Stimulated activated CD4-positive, alpha-beta T cell treated with anti-CD3 and anti-CD28 coated beads, Interleukin-15, amount 100 ng/mL, for 1 hour (primary cell): ENCODE data around the gene NRL.

ENCODE experiments used
- DNase-seq, 2 donors: peaks; one replicate each; pipeline ENCODE4 v3.0.0-alpha.2; 2020; ENCODE audit warnings: low read depth in 1 of 2, low spot score in 1 of 2

The NRL gene

DNA sequence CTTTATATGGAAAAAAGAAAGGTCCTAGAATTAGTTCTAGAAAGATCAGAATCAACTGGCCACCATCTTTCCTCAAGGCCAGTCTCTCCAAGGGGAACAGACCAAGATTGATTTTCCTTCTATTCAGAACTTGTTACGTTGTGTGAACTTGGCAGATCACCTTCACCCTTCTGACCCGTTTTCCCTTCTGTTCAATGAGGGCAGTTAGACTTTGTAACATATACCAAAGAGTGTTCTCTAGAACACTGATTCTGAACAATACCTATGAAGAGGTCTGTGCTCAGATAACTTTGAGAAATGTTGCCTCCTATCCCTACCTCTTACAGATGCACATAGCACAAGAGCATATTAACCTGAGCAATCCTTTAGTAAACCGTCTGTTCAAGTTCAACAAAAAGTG lies 31.3 kb downstream of the NRL start:
- DNase-seq, result no peak

- no peak for DNase-seq
These were observed 32.2 kb downstream of the NRL start for GRCh38 chr14:24082411-24083080.

- no peak for DNase-seq
These were observed 33.0 kb downstream of the NRL start for GRCh38 chr14:24081739-24082211.

GRCh38 chr14:24080888-24081738 lies 33.6 kb downstream of the NRL start:
- DNase-seq, result peak; percentile 39 to 58

DNA sequence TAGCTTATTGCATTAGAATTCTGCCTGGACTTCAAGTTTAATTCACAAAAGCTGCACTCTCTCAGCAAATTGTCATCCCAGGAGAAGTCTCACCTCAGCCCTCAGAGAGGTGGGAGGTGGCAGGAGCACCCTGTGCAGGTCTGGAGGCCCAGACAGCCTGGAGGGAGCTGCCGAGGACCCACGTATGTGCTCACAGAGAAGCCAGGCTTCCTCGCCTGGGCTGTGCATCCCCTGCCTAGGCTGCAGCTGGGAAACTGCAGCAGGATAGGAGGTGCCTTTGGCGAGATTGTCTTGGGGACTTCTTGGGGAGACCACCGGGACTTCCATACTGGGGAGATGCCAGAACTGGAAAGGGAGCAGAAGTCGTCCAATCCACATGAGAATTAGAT lies 34.6 kb downstream of the NRL start:
- no peak for DNase-seq

- no peak for DNase-seq
These were observed 35.1 kb downstream of the NRL start for GRCh38 chr14:24079491-24080141.

GRCh38 chr14:24078146-24078545 lies 36.6 kb downstream of the NRL start:
- DNase-seq, result no peak

DNA sequence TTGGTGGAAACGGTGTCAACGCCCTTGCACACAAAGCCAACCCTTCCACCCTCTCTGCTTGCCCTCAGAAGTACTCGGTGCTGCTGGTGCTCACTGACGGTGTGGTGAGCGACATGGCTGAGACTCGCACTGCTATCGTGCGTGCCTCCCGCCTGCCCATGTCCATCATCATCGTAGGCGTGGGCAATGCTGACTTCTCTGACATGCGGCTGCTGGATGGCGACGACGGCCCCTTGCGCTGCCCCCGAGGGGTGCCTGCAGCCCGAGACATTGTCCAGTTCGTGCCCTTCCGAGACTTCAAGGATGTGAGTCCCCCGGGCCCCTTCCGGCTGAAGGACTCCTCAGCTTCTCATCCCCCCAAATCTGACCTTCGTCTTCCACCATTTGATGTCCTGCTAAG lies 37.7 kb downstream of the NRL start:
- no peak for DNase-seq

DNA sequence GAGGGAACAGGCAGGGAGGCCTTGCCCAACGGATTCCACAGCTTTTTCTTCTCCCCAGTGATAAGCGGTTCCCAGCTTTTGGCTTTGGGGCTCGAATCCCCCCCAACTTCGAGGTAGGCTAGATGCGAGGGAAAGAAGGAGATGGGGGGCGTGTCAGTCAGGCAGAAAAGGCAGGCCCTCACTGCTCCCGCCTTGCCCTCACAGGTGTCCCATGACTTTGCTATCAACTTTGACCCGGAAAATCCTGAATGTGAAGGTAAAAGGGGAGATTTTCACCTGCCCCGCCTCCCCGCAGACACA lies 38.5 kb downstream of the NRL start:
- no peak for DNase-seq

DNA sequence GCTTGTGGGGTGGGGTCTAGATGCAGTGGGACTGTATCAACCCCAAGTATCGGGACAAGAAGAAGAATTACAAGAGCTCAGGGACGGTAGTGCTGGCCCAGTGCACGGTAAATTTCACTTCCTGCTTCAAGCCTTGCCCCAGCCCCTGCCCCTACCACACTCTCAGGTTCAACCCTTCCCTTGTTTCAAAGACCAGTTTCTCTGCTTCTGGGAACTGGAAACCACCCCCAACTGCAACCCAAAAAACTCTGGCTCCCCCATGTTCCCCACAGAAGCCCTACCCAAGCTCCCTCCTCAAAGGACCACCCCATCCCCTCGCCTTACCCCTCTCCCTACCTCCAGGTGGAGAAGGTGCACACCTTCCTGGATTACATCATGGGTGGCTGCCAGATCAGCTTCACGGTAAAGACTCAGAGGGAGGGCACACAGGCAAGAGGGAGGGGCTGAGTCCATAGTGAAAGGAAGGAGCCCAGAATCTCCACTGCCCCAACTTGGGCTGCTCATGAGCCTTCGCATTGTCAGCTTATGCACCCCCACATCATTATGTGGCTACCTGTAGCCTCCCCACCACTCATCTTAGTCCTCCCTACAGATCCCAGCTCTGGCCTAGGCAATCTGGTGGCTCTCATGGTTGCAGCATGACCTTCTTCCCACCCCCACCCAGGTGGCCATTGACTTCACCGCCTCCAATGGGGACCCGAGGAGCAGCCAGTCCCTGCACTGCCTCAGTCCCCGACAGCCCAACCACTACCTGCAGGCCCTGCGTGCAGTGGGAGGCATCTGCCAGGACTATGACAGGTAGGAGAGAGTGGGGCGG lies 39.1 kb downstream of the NRL start:
- DNase-seq, result no peak

GRCh38 chr14:24074625-24075484 lies 39.9 kb downstream of the NRL start:
- no peak for DNase-seq

DNA sequence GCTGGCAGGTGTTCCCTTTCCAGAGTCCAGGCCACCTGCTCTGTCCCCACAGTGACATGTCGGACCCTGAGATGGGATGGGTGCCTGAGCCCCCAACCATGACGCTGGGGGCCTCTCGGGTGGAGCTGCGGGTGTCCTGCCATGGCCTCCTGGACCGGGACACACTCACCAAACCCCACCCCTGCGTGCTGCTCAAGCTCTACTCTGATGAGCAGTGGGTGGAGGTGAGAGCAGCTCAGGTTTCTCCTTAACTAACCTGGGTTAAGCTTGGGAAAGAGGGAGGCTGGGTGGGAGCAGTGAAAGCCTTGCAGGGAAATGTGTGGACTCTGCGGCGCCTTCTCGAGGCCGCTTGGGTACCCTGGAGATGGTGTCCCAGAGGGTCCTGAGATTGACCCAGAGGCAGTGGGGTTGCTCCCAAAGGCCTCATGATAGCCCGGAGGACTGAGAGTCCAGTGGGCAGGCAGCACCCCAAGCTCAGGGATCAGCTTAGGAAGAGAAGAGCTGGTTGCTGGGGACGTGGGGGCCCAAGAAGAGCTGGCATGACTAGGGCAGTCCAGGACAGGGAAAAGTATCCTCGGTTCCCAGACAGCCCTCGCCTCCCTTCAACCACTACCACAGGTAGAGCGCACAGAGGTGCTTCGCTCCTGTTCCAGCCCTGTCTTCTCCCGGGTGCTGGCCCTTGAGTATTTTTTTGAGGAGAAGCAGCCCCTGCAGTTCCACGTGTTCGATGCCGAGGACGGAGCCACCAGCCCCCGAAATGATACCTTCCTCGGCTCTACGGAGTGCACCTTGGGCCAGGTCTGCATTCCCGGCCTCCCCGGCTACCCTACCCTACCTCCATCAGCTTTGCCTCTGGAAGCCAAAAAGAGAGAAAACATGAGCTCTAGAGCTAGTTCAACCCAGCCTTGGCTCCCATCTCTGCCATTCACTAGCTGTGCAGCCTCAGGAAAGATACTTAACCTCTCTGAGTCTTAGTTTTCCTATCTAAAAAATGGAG lies 41.6 kb downstream of the NRL start:
- no peak for DNase-seq

GRCh38 chr14:24072436-24072835 lies 42.3 kb downstream of the NRL start:
- DNase-seq, result no peak

DNA sequence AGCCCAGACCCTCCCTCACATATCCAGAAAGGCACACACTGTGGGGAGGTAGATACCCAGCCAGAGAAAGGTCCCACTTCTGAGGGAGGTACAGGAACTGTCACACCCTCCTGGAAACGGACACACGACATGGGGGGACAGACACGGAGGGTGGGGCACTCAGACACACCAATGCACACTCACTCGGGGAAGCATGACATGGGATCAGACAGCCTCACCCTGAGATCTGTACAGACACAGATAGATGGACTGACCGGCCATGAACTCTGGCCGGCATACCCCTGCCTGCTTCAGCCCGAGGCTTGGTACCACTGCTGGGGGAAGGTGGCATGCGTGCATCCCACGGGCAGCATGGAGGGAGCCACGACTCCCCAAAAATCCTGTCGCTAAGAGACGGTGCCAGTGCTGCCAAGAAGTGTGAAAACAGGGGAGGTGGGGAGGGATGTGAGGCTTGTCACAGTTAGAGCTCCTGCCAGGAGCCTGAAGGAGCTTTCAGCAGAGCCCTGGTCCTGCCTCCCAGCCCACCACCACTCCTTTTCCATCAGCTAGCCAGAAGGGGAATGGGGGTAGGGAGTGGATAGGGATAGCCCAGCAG lies 42.8 kb downstream of the NRL start:
- DNase-seq, result no peak

DNA sequence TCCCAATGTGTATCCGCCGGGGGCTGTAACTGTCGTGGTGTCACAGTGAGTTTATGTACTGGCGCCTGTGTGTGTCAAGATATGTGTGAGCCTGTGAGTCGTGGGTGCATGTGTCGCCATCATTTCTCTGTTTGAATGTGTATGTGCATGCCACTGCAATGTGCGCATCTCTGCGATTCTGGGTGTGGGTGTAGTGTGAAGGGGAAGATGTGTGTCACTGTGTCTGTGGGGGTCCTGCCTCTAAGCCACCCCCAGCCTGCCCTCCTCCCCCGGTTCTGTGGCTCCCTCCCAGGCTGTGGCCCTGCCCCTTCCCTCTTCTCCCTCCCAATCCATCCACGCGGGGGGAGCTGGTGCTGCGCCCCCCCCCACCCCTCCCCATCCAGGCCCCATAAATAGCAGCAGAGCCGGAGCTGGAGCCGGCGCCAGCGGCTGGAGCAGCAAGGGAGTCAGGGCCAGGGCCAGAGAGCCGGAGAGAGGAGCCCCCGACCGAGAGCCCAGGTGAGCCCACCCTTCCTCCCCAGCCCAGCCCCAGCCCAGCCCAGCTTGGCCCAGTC lies 43.5 kb downstream of the NRL start, which contains the start of gene CPNE6:
Gene CPNE6 (plus strand): TSS at position 419 of the 554 bp plus-strand sequence. CDS start 1,375 bp downstream, outside the sequence.
- DNase-seq, result no peak

GRCh38 chr14:24070285-24071143 lies 44.2 kb downstream of the NRL start:
- no peak for DNase-seq

GRCh38 chr14:24069411-24069735 lies 45.4 kb downstream of the NRL start:
- no peak for DNase-seq
